Cortex of kidney (tissue), 1 donor: ENCODE data around the gene NANOS3.
"Not testable (repeated sequence)": the region's sequence is repeated elsewhere in the genome, so short reads cannot be mapped to it uniquely, and the experiment has no call there.

Experiments
- DNase-seq: peaks from one replicate; lab custom pipeline; 2025; lab: John Stamatoyannopoulos, UW

Gene NANOS3

GRCh38 chr19:13920940-13921747 is 44.2 kb downstream of the NANOS3 start:
- no peak for DNase-seq

GRCh38 chr19:13922118-13922517 is 45.2 kb downstream of the NANOS3 start:
- DNase-seq, result not testable (repeated sequence)

GRCh38 chr19:13923194-13923987 is 46.5 kb downstream of the NANOS3 start:
- no peak for DNase-seq

- no peak for DNase-seq
These were observed 49.1 kb downstream of the NANOS3 start for GRCh38 chr19:13926010-13926409.

GRCh38 chr19:13926715-13927114 is 49.8 kb downstream of the NANOS3 start:
- DNase-seq, result no peak

- DNase-seq, result no peak
These were observed 52.4 kb downstream of the NANOS3 start for GRCh38 chr19:13929340-13929739.

GRCh38 chr19:13929956-13930355 is 53.0 kb downstream of the NANOS3 start:
- no peak for DNase-seq
